HG03064 (cell line): ENCODE results near the gene MRPS24.
"Not testable (repeated sequence)": the region's sequence is repeated elsewhere in the genome, so short reads cannot be mapped to it uniquely, and the experiment has no call there.

Source experiments
- ATAC-seq: cut with Tn5 transposase; IDR thresholded peaks from one replicate; pipeline ENCODE4 v1.9.1; 2021; ENCODE audit warnings: low read depth; ENCODE audit not compliant: unreplicated experiment

The MRPS24 gene

GRCh38 chr7:43843296-43843695 is 26.0 kb downstream of the MRPS24 start:
- ATAC-seq: no peak

GRCh38 chr7:43838201-43838658 is 31.1 kb downstream of the MRPS24 start:
- ATAC-seq: no peak

- ATAC-seq: no peak
These were observed 34.7 kb downstream of the MRPS24 start for GRCh38 chr7:43834463-43835251.

DNA sequence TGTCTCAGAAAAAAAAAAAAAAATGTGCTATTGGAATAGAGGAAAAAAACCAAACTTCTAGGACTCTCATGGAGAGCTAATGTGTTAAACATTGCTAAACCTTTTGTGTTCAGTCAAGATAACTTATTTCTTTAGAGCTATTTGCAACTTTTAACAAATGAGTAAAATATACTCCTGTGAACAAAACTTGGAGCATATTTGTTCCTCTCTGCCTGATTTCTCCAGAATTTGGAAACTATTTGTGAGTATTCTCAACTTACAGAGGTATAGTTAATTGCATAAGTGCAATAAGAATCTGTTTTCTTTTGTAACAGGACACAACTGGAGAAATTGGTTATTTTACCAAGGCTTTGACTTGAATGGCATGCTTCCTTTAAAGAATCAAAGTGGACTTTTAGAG is 38.4 kb downstream of the MRPS24 start:
- not testable (repeated sequence) for ATAC-seq

GRCh38 chr7:43825391-43825808 is 43.9 kb downstream of the MRPS24 start:
- ATAC-seq: no peak

DNA sequence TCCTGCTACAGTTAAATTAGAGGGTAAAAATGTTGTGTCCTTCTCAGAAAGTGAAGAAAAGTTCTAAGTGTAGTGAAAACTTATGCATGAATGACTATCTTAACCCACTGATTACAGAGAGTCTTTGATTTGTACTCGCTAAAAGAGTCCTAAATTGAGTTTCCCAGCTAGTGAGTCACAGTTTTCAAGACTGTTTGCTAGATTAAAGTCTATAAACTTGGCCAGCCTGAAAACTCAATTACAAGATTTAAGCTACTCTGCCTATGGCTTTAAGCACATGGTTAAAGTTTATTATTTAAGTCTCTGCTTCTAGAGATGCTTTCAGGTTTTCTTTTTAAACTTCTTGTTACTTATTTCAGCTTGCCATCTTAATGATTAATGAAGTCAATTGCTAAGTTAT is 44.4 kb downstream of the MRPS24 start:
- no peak for ATAC-seq

DNA sequence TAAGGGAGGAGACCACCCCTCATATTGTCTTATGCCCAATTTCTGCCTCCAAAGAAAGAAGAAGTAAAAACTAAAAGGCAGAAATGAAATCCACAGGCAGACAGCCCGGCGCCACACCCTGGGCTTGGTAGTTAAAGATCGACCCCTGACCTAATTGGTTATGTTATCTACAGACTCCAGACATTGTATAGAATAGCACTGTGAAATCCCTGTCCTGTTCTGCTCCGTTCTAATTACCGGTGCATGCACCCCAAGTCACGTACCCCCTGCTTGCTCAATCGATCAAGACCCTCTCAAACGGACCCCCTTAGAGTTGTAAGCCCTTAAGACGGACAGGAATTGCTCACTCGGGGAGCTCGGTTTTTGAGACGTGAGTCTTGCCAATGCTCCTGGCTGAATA is 44.8 kb downstream of the MRPS24 start:
- ATAC-seq: not testable (repeated sequence)

DNA sequence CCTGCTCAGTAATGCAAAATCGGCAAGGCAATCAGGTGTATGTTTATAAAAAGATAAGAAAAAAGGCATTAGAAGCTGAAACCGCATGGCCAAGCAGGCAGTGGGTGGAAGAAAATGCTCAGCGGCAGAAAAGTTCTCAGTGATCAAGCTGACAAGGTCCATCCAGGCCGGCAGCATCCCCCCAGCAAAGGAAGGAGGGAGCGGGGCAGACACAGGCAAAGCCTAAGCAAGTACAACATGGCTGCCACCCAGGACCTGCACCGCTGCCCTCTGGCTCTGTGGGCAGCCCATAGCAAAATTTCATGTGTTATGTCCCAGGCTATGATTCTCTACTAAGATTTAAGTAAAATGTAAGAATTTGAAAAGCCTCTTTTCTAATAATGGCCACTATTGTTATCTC is 45.4 kb downstream of the MRPS24 start:
- no peak for ATAC-seq

DNA sequence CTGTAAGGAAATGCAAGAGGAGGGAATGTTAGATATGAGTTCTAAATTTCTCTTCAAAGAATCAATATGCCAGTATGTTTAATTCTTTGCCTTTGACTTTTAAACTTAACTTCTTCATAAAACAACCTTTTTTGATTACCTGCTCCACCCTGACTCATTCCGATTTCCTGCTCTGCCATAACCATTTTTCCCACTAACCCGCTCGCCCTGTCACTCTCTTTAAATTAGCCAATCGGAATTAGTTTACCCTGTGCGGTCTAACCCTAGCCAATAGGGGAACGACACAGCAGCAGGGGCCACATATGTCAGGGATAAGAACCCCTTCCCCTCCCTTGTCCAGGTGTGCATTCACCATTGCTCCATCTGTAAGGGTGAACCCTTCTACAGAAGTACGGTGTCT is 45.9 kb downstream of the MRPS24 start:
- ATAC-seq: not testable (repeated sequence)
